HG03460 (cell line): Measurements from ENCODE around the gene GH1.
"Not testable (repeated sequence)": the region's sequence is repeated elsewhere in the genome, so short reads cannot be mapped to it uniquely, and the experiment has no call there.

Source experiments
- ATAC-seq: cut with Tn5 transposase; IDR thresholded peaks from one replicate; pipeline ENCODE4 v1.9.1; 2021; ENCODE audit not compliant: unreplicated experiment

Gene GH1

GRCh38 chr17:63918789-63919305, at the start of gene GH1:
Gene GH1, minus strand, starts transcription at chr17:63918839. Its CDS starts 63 bp downstream, at chr17:63918776.
- not testable (repeated sequence) for ATAC-seq

DNA sequence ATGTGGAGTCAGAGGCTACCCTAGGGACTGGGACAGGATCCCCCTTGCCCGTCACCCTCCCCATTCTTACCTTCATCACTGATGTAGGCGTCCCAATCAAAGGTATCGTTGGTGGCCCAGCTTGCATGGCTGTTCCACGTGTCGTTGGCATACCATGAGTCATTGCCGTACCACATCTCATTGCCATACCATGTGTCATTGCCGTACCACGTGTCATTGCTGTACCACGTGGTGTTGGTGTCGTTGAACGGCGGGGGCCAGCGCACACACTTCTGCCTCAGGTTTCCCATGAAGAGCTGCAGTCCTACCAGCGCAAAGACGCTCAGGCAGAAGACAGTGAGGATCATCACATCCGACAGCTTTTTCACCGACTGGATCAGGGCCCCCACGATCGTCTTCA, 49.3 kb upstream of the GH1 start:
- no peak for ATAC-seq

GRCh38 chr17:63966646-63967264, 48.1 kb upstream of the GH1 start:
- ATAC-seq, result no peak

GRCh38 chr17:63963123-63963522, 44.5 kb upstream of the GH1 start:
- ATAC-seq, result no peak

GRCh38 chr17:63962298-63962744, 43.7 kb upstream of the GH1 start:
- no peak for ATAC-seq

DNA sequence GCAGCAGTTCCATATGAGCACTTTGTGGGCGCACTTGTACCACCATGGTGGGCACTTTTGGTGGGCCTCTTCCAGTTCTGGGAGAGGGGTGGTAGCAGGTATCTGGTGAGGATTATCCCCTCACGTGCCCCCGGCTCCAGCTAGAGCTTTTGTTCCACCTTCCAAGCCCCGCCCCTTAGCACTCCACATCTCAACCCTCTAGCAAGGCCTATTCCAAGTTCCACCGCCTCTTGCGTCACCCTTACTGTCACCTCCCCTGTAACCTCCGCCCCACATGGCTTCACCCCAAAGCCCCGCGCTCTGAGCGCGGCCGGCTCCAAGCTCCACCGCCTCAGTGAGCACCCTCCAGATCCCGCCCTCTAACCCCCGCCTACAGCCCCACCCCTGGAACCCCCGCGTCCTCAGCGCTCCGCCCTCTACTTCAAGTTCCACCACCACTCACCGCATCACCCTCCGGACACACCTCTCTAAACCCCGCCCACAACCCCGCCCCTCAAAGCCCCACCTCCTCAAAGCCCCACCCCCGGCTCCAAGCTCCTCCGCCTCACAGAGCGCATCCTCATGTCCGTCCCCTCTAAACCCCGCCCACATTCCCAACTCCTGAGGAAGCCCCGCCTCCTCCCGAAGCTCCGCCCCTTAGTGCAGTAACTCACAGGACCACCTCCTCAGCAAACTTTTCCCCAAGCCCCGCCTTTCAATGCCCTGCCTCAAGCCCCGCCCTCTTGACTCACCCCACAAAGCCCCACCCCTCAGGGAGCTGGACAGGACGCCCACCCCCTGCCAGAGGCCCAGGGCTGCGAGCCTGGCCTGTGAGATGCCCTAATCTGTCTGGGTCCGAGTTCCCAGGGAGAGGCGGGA, 42.9 kb upstream of the GH1 start:
- ATAC-seq, result no peak

DNA sequence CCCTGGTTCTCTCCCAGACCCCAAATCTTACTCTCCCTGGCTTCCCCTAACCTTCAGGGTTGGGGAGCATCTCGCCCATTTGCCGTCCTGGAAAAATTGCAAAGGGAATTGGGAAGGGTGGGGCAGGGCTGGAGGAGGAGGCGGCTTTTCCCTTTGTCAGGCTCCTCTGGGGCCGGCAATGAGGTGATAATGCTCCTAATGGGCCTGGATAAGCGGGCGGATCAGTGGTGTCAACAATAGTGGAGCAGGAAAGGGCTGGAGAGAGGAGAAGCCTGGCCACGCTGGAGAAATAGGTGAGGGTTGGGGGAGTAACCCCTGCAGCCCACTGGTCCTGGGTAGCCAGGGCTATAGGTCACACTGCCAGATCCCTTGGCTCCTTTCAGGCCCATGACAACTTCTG, 41.8 kb upstream of the GH1 start:
- ATAC-seq, result no peak

DNA sequence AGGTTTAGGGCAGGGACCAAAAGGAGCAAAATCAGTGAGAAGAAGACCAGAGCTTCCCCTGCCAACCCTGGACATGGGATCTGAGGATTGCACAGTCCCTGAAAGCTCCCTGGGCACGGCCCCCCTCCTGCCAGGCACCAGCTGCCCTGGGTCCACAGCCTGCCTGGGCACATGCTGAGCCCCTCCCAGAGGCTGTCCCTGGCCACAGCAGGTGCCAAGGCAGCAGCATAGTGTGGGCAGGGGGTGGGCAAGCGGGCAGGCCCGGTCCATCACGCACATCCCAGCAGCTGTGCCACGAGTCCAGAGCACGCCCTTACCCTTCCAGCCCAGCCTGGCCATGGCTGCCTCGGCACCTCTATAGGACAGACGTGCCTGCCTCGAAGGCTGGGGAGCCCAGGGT, 41.4 kb upstream of the GH1 start:
- ATAC-seq, result no peak

- ATAC-seq, result no peak
Observed at GRCh38 chr17:63956296-63956920, 37.8 kb upstream of the GH1 start.

GRCh38 chr17:63955791-63956190, 37.2 kb upstream of the GH1 start:
- ATAC-seq, result no peak

- ATAC-seq, result no peak
Observed at GRCh38 chr17:63955232-63955631, 36.6 kb upstream of the GH1 start.

DNA sequence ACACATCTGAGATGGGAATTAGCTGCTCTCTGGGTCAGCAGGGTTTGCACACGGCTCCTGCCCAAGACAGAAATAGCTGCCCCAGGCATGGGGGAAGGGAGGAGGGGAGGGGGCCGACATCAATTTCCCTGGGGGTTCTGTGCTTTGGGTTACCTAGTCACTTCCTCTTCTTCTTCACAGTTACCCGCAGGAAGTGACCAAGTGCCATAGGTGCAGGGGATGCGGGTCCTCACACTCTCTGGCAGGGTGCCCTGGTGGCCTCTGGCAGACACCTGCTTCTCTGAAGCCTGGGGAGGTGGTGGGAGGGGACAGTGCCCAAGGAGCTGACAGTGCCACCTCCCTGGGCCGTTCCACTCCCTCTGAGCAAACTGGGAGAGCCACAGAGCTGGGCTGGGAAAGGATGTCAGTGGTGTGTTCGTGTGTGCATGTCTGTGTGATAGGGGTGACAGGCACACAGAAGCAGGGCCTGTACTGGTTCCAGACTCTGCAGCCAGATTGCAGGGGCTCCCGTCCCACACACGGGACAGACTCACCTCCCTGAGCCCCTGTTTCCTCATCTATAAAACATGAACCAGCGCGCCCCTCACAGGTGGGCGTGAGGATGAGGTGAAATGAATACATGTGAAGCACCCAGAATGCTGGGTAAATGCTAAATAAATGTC, 35.9 kb upstream of the GH1 start:
- ATAC-seq, result peak; percentile 59

DNA sequence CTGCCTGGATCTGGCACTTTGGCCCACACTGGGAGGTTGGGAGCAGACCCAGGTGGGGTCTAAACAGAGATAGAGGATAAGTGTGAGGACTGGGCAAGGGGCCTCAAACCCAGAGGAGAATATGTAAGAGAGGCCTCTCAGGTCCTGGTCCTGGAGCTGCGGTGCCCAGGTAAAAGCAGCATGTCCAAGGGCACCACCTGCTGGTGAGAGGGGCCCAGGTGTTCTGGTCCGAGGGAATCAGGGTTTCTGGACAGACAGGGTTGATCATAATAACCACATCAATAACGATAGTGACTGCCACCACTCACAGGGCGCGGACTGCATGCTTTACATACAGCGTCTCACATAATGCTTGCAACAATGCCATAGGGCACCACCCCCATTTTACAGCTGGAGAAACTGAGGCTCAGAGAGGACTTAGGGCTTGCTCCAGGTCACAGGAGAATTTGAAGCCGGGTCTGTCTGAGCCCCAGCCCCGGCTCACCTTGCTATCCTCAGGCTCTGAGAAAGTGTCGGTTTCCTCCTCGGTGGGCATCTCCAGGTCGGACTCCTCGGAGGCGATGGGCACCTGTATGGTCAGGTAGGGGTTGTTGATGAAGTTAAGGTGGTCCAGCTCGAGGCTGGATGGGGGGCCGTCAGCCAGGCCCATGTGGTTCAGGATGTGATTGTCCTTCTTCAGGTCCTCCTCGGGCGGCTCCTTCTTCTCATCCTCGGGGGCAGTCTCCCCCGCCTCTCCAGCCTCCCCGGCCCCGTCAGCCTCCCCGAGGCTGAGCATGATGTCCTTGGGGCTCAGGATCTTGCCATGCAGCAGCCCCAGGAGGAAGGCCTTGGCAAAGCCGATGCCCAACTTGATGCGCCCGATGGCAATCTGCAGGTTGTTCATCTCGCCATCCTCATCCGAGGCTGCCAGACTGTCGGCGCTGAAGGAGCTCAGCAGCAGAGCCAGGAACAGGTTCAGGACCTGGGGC, 32.6 kb upstream of the GH1 start:
- no peak for ATAC-seq

DNA sequence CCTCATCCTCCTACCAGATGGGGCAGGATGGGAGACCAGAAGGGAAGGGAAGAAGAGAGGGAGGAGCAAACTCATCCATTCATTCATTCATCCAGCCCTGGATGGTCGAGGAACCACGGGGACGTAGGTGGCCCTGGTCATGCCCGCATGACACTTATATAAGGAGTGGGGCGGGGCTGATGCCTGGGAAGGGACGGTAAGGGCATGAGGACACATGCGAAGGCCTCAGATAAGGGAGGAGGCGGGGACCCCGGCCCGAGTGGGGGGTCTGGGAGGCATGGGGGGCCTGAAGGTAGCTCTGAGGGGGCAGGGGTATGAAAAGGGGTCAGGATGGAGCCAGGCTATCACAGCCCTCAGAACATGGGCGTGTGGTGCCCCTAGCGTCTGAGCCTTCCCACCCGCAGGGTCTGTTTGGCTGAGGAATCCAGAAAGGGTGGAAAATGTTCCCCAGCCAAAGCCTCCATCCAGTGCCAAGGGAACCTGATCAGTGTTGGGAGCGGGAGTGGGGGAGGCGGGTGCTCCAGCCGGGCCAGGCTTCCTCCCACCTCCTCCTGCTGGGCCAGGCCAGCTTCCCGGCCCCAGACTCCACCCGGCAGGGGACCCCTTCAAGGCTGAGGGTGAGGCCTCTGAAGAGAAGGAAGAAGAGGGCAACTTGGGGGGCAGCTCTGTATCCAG, 31.1 kb upstream of the GH1 start:
- ATAC-seq, result no peak

DNA sequence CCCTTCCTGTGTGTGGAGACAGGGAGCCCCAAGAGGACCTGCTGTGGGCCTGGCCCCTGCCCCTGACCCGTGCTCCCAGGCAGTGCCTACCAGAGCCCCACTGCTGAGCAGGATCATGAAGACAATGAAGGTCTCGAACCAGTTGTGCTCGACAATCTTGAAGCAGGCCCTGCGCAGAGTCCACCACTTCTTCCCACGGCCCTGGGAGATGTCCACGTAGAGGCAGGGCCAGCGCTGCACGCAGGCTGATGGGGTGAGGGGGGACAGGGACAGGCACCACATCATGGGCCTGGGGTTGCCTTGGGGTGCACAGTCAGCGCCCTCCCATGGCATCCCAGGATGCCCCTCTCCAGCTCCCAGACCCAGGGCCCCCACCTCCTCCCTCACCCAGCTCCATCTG, 29.9 kb upstream of the GH1 start:
- ATAC-seq, result no peak

GRCh38 chr17:63947711-63948330, 29.2 kb upstream of the GH1 start:
- ATAC-seq, result no peak

- ATAC-seq, result peak; percentile 55
Observed at GRCh38 chr17:63946440-63947363, 28.1 kb upstream of the GH1 start.
